GM12878 (cell line): ENCODE data around the gene MYBL2. TPM values are rescaled to one million over a fixed set of nuclear protein-coding genes. Genes with fewer than 3 reads are reported as not detected.

Experiments used
- BCL11A ChIP-seq: IDR thresholded peaks from 2 replicates; pipeline ENCODE4 v1.6.1; 2011; ENCODE audit warnings: low read depth, low read length
- BHLHE40 ChIP-seq, 2 experiments: fragments of 450-650 bp in 1 of 2; IDR thresholded peaks; 2 replicates each; pipeline ENCODE4 v1.6.1; 2011 to 2017; ENCODE audit warnings: low read depth in 2 of 2, borderline replicate concordance in 1 of 2, improper control_type of control experiment in 1 of 2, low read length in 1 of 2, mild to moderate bottlenecking in 1 of 2
- BRCA1 ChIP-seq: IDR thresholded peaks from 2 replicates; pipeline ENCODE4 v1.6.1; 2011; ENCODE audit warnings: low read depth, low read length, improper control_type of control experiment
- CHD4 ChIP-seq: fragments of 200-600 bp; sonication (generic); IDR thresholded peaks from 2 replicates; pipeline ENCODE4 v1.6.1; 2016; ENCODE audit warnings: mild to moderate bottlenecking
- CREB1 ChIP-seq: IDR thresholded peaks from 2 replicates; pipeline ENCODE4 v1.6.1; 2012; ENCODE audit warnings: low read depth, mild to moderate bottlenecking, inconsistent platforms
- EGR1 ChIP-seq, 2 experiments: IDR thresholded peaks; 1 replicate in 1 of 2; 2 replicates in 1 of 2; pipeline ENCODE4 v1.6.1; 2011 to 2012; ENCODE audit warnings: low read depth in 2 of 2, low read length in 2 of 2, borderline replicate concordance in 1 of 2, mild to moderate bottlenecking in 1 of 2, moderate library complexity in 1 of 2
- HDAC2 ChIP-seq: fragments of 200-600 bp; sonication (generic); IDR thresholded peaks from 2 replicates; pipeline ENCODE4 v1.6.1; 2017
- IKZF2 ChIP-seq, 2 experiments: fragments of 450-650 bp; IDR thresholded peaks; 2 replicates each; pipeline ENCODE4 v1.6.1; 2017; ENCODE audit warnings: mild to moderate bottlenecking in 2 of 2, moderate library complexity in 2 of 2
- JUNB ChIP-seq: IDR thresholded peaks from 2 replicates; pipeline ENCODE4 v1.6.1; 2016; ENCODE audit warnings: antibody characterized with exemption, mild to moderate bottlenecking
- JUND ChIP-seq: IDR thresholded peaks from 2 replicates; pipeline ENCODE4 v1.6.1; 2012; ENCODE audit warnings: low read depth, mild to moderate bottlenecking, low read length, improper control_type of control experiment, moderate library complexity
- MYB ChIP-seq: fragments of 150-350 bp; IDR thresholded peaks from 2 replicates; pipeline ENCODE4 v1.6.1; 2014; ENCODE audit warnings: mild to moderate bottlenecking, low read depth, low read length, borderline replicate concordance
- NFYA ChIP-seq: IDR thresholded peaks from 2 replicates; pipeline ENCODE4 v1.6.1; 2011; ENCODE audit warnings: low read depth, mild to moderate bottlenecking, low read length, improper control_type of control experiment, borderline replicate concordance
- RELA ChIP-seq: fragments of 450-650 bp; IDR thresholded peaks from 2 replicates; pipeline ENCODE4 v1.8.0; 2014; ENCODE audit warnings: borderline replicate concordance; ENCODE audit not compliant: partially characterized antibody
- RELB ChIP-seq: fragments of 450-650 bp; IDR thresholded peaks from 2 replicates; pipeline ENCODE4 v1.6.1; 2017; ENCODE audit warnings: low read depth, mild to moderate bottlenecking, moderate library complexity
- SMAD1 ChIP-seq: fragments of 450-650 bp; IDR thresholded peaks from 2 replicates; pipeline ENCODE4 v1.6.1; 2018; ENCODE audit warnings: mild to moderate bottlenecking, low read depth; ENCODE audit not compliant: partially characterized antibody
- SMAD5 ChIP-seq: IDR thresholded peaks from 2 replicates; pipeline ENCODE4 v1.6.1; 2016; ENCODE audit warnings: antibody characterized with exemption, low read depth
- TCF3 ChIP-seq: IDR thresholded peaks from 2 replicates; pipeline ENCODE4 v1.6.1; 2012; ENCODE audit warnings: low read depth, mild to moderate bottlenecking, low read length, borderline replicate concordance; ENCODE audit not compliant: insufficient read depth
- WRNIP1 ChIP-seq: IDR thresholded peaks from 2 replicates; pipeline ENCODE4 v1.6.1; 2011; ENCODE audit warnings: low read depth, low read length, improper control_type of control experiment, borderline replicate concordance
- ZBED1 ChIP-seq: IDR thresholded peaks from 2 replicates; pipeline ENCODE4 v1.6.1; 2016; ENCODE audit warnings: borderline replicate concordance
- polyA plus RNA-seq, 11 experiments: library from polyadenylated mRNA; depleted of rRNA in 4 of 11; unstranded in 6 of 11; stranded (reverse) in 5 of 11; fragments of >200 nt; fragmentation: Nextera tagmentation in 4 of 11; fragmentation: Illumina TruSeq in 1 of 11; extraction: Ambion mirVana in 4 of 11; extraction: Trizol in 1 of 11; gene quantifications; 1 replicate in 1 of 11; 2 replicates in 10 of 11; pipeline versions ENCODE4 v1.2.1 to v1.2.3, GENCODE V29; 2011 to 2016; ENCODE audit warnings: inconsistent platforms in 2 of 11, missing spikeins in 2 of 11, low read depth in 1 of 11
- total RNA-seq, 4 experiments: library from RNA; depleted of rRNA in 3 of 4; stranded (reverse); fragments of >200 nt in 3 of 4; fragmentation: Illumina TruSeq in 1 of 4; extraction: Trizol in 1 of 4; gene quantifications; 2 replicates each; pipeline versions ENCODE4 v1.2.1 to v1.2.3, GENCODE V29; 2013 to 2021
- TF ChIP-seq, protein P1 (sequence below): IDR thresholded peaks from 2 replicates; pipeline ENCODE4 v1.6.1; 2011; ENCODE audit warnings: low read depth, low read length, improper control_type of control experiment, borderline replicate concordance
- TF ChIP-seq, protein P2 (sequence below): fragments of 450-650 bp; IDR thresholded peaks from 2 replicates; pipeline ENCODE4 v1.6.1; 2017; ENCODE audit warnings: mild to moderate bottlenecking, moderate library complexity
- TF ChIP-seq, protein P3 (sequence below): fragments of 450-650 bp; IDR thresholded peaks from 2 replicates; pipeline ENCODE4 v1.6.1; 2016; ENCODE audit warnings: mild to moderate bottlenecking

Gene MYBL2
- total and polyA plus RNA-seq, 10 of the 15 experiments (the other 5 are each of a cell fraction or from before 2014, with no cell fraction given) = 4.5 to 213 (median 74.2) TPM

GRCh38 chr20:43752561-43753301 is 85.8 kb downstream of the MYBL2 start (continued):
- TF ChIP-seq RELB = peak; percentile 92
- peak; percentile 93; the same call in 1 of the 2 replicates for TF ChIP-seq ZBED1
- peak; percentile 99 for TF ChIP-seq IKZF2 (IDR thresholded peaks at IDR 0.05)
- no peak for TF ChIP-seq SMAD1
- TF ChIP-seq RELA = peak; percentile 51
- TF ChIP-seq NFYA = no peak
- TF ChIP-seq WRNIP1 = no peak
- TF ChIP-seq EGR1 (IDR thresholded peaks at IDR 0.05; ENCODE audit: borderline replicate concordance in 1 of 2, low read depth in 2 of 2, low read length in 2 of 2) = peak in 1 of 2 experiments; percentile 80; a peak in 1 of 3 replicates
- peak; percentile 79 for TF ChIP-seq CREB1
- TF ChIP-seq, protein P1, sequence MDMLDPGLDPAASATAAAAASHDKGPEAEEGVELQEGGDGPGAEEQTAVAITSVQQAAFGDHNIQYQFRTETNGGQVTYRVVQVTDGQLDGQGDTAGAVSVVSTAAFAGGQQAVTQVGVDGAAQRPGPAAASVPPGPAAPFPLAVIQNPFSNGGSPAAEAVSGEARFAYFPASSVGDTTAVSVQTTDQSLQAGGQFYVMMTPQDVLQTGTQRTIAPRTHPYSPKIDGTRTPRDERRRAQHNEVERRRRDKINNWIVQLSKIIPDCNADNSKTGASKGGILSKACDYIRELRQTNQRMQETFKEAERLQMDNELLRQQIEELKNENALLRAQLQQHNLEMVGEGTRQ = no peak; the same call in 1 of the 2 replicates
- TF ChIP-seq JUNB = peak; percentile 65
- no peak for TF ChIP-seq BRCA1
- TF ChIP-seq, protein P2, sequence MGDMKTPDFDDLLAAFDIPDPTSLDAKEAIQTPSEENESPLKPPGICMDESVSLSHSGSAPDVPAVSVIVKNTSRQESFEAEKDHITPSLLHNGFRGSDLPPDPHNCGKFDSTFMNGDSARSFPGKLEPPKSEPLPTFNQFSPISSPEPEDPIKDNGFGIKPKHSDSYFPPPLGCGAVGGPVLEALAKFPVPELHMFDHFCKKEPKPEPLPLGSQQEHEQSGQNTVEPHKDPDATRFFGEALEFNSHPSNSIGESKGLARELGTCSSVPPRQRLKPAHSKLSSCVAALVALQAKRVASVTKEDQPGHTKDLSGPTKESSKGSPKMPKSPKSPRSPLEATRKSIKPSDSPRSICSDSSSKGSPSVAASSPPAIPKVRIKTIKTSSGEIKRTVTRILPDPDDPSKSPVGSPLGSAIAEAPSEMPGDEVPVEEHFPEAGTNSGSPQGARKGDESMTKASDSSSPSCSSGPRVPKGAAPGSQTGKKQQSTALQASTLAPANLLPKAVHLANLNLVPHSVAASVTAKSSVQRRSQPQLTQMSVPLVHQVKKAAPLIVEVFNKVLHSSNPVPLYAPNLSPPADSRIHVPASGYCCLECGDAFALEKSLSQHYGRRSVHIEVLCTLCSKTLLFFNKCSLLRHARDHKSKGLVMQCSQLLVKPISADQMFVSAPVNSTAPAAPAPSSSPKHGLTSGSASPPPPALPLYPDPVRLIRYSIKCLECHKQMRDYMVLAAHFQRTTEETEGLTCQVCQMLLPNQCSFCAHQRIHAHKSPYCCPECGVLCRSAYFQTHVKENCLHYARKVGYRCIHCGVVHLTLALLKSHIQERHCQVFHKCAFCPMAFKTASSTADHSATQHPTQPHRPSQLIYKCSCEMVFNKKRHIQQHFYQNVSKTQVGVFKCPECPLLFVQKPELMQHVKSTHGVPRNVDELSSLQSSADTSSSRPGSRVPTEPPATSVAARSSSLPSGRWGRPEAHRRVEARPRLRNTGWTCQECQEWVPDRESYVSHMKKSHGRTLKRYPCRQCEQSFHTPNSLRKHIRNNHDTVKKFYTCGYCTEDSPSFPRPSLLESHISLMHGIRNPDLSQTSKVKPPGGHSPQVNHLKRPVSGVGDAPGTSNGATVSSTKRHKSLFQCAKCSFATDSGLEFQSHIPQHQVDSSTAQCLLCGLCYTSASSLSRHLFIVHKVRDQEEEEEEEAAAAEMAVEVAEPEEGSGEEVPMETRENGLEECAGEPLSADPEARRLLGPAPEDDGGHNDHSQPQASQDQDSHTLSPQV = no peak
- TF ChIP-seq, protein P3, sequence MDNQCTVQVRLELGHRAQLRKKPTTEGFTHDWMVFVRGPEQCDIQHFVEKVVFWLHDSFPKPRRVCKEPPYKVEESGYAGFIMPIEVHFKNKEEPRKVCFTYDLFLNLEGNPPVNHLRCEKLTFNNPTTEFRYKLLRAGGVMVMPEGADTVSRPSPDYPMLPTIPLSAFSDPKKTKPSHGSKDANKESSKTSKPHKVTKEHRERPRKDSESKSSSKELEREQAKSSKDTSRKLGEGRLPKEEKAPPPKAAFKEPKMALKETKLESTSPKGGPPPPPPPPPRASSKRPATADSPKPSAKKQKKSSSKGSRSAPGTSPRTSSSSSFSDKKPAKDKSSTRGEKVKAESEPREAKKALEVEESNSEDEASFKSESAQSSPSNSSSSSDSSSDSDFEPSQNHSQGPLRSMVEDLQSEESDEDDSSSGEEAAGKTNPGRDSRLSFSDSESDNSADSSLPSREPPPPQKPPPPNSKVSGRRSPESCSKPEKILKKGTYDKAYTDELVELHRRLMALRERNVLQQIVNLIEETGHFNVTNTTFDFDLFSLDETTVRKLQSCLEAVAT = peak; percentile 91
- TF ChIP-seq SMAD5 = no peak
- peak; percentile 84 for TF ChIP-seq BHLHE40 (IDR thresholded peaks at IDR 0.05; ENCODE audit: borderline replicate concordance in 1 of 2, low read depth in 2 of 2, low read length in 1 of 2)
- peak; percentile 88 for TF ChIP-seq MYB
- no peak for TF ChIP-seq CHD4
- peak; percentile 96 for TF ChIP-seq BCL11A
- no peak for TF ChIP-seq HDAC2
- 0 out of 2 replicates have a peak, but pooled peaks have one; percentile 52 for TF ChIP-seq JUND
- TF ChIP-seq TCF3 = peak; percentile 86; the same call in 1 of the 2 replicates
